ENCODE measurements around the gene LSR. TPM values are rescaled to one million over a fixed set of nuclear protein-coding genes. Genes with fewer than 3 reads are reported as not detected.

LSR gene
- polyA plus RNA-seq, 3 donors = 0.08 to 0.17 TPM; not detected in 1

- H3K4me1 ChIP-seq (ENCODE audit: control insufficient read depth in 1 of 2, insufficient read depth in 2 of 2, low read length in 2 of 2) = peaks cover 18 to 21% of the 10 kb centered on the region in 2 donors
- peaks cover 34% of the 10 kb centered on the region for H3K4me1 Mint-ChIP-seq
- H3K9me3 Mint-ChIP-seq = peaks cover 0 to 2% (median 0%) of the 10 kb centered on the region in 7 donors
- no peaks in the 10 kb centered on the region for H3K36me3 ChIP-seq (replicated peaks in 1 of 2; ENCODE audit: control insufficient read depth in 1 of 2, insufficient read depth in 2 of 2, low read length in 2 of 2)
- H3K27me3 Mint-ChIP-seq (ENCODE audit: low read depth in 3 of 3) = peaks cover 1 to 4% (median 3%) of the 10 kb centered on the region in 3 donors
- H3K79me2 ChIP-seq (ENCODE audit: insufficient read depth, low read length) = no peaks in the 10 kb centered on the region
- no peak overlapping the region for H2AFZ ChIP-seq (ENCODE audit: insufficient read depth, low read depth, low read length, poor library complexity, severe bottlenecking)
- H3K4me3 ChIP-seq (replicated peaks in 1 of 3; ENCODE audit: low read depth in 2 of 3, low read length in 3 of 3) = no peak overlapping the region
- WGBS (ENCODE audit: insufficient coverage) = 80% methylated on average over 10 of the region's 10 CpGs
- peak overlapping the region in 3 of 7 donors; percentile 46 to 80 (median 57) for H3K27ac Mint-ChIP-seq
- H3K4me2 ChIP-seq (replicated peaks; ENCODE audit: extremely low read depth, low read length, poor library complexity, severe bottlenecking) = no peak overlapping the region
- H3K9me3 ChIP-seq (replicated peaks in 1 of 2; ENCODE audit: control insufficient read depth in 1 of 2, insufficient read depth in 1 of 2, low read length in 2 of 2) = no peaks in the 10 kb centered on the region
- peaks cover 0 to 6% of the 10 kb centered on the region in 2 donors for H3K36me3 Mint-ChIP-seq
- intact Hi-C loops (cut with micrococcal nuclease) = loop anchor here (5.0 to 10.0 kb wide), 2 partner anchors 36 to 47 kb away; partner anchors contain the start of gene FFAR3 (in 1 of the 2)
- DNase-seq = no peak
- TF ChIP-seq CTCF (IDR thresholded peaks at IDR 0.05) = no peak
- no peak overlapping the region for H3K4me3 Mint-ChIP-seq
- no peaks in the 10 kb centered on the region for H3K27me3 ChIP-seq (ENCODE audit: control insufficient read depth in 2 of 2, insufficient read depth in 2 of 2, low read length in 2 of 2)
- no peak overlapping the region for H3K27ac ChIP-seq (ENCODE audit: low read depth in 1 of 2, low read length in 2 of 2)
- no peaks in the 10 kb centered on the region for H4K20me1 ChIP-seq (ENCODE audit: insufficient read depth, low read length)
- no peak overlapping the region for H3K9ac ChIP-seq (ENCODE audit: insufficient read depth, low read length, poor library complexity, severe bottlenecking)
These were observed 59.1 kb downstream of the LSR start for GRCh38 chr19:35307931-35308330.

GRCh38 chr19:35308910-35309309, 60.1 kb downstream of the LSR start:
- H3K27ac ChIP-seq (ENCODE audit: low read depth in 1 of 2, low read length in 2 of 2) = no peak overlapping the region
- intact Hi-C loops (cut with micrococcal nuclease) = loop anchor here (5.0 to 10.0 kb wide), 2 partner anchors 37 to 46 kb away; partner anchors contain the start of gene FFAR3 (in 1 of the 2)
- H3K27me3 ChIP-seq (ENCODE audit: control insufficient read depth in 2 of 2, insufficient read depth in 2 of 2, low read length in 2 of 2) = no peaks in the 10 kb centered on the region
- WGBS (ENCODE audit: insufficient coverage) = 88% methylated on average over 7 of the region's 7 CpGs
- H2AFZ ChIP-seq (ENCODE audit: insufficient read depth, low read depth, low read length, poor library complexity, severe bottlenecking) = no peak overlapping the region
- H3K4me2 ChIP-seq (replicated peaks; ENCODE audit: extremely low read depth, low read length, poor library complexity, severe bottlenecking) = no peak overlapping the region
- H3K9me3 ChIP-seq (replicated peaks in 1 of 2; ENCODE audit: control insufficient read depth in 1 of 2, insufficient read depth in 1 of 2, low read length in 2 of 2) = no peaks in the 10 kb centered on the region
- no peak overlapping the region for H3K9ac ChIP-seq (ENCODE audit: insufficient read depth, low read length, poor library complexity, severe bottlenecking)
- peaks cover 18 to 21% of the 10 kb centered on the region in 2 donors for H3K4me1 ChIP-seq (ENCODE audit: control insufficient read depth in 1 of 2, insufficient read depth in 2 of 2, low read length in 2 of 2)
- H3K36me3 ChIP-seq (replicated peaks in 1 of 2; ENCODE audit: control insufficient read depth in 1 of 2, insufficient read depth in 2 of 2, low read length in 2 of 2) = no peaks in the 10 kb centered on the region
- H3K27me3 Mint-ChIP-seq (ENCODE audit: low read depth in 3 of 3) = peaks cover 1 to 4% (median 3%) of the 10 kb centered on the region in 3 donors
- H3K4me3 Mint-ChIP-seq = no peak overlapping the region
- H3K4me3 ChIP-seq (replicated peaks in 1 of 3; ENCODE audit: low read depth in 2 of 3, low read length in 3 of 3) = no peak overlapping the region
- TF ChIP-seq CTCF (IDR thresholded peaks at IDR 0.05) = no peak
- peak overlapping the region in 3 of 7 donors; percentile 3 to 54 (median 3) for H3K27ac Mint-ChIP-seq
- H3K36me3 Mint-ChIP-seq = peaks cover 0 to 6% of the 10 kb centered on the region in 2 donors
- H4K20me1 ChIP-seq (ENCODE audit: insufficient read depth, low read length) = no peaks in the 10 kb centered on the region
- DNase-seq = no peak
- peaks cover 31% of the 10 kb centered on the region for H3K4me1 Mint-ChIP-seq
- H3K9me3 Mint-ChIP-seq = peaks cover 0 to 2% (median 0%) of the 10 kb centered on the region in 7 donors
- H3K79me2 ChIP-seq (ENCODE audit: insufficient read depth, low read length) = no peaks in the 10 kb centered on the region

All from CD14-positive monocyte (primary cell).